Globus pallidus (tissue), 1 donor: ENCODE results near the gene IDH3G.
A peak's percentile ranks its signal among the peaks of the same experiment; 100 is the strongest.
"Not testable (repeated sequence)": the region's sequence is repeated elsewhere in the genome, so short reads cannot be mapped to it uniquely, and the experiment has no call there.

Source experiments
- DNase-seq: peaks from one replicate; pipeline ENCODE4 v3.0.0-alpha.2; 2015; ENCODE audit warnings: low spot score

The IDH3G gene

GRCh38 chrX:153794018-153794896 lies at the start of gene IDH3G, which contains the start of gene SSR4:
IDH3G (minus strand) TSS chrX:153794375; CDS start chrX:153794326, 49 bp downstream.
SSR4 (plus strand) TSS chrX:153794668; CDS start chrX:153794688, 20 bp downstream.
- peak; percentile 93 for DNase-seq

GRCh38 chrX:153836921-153837320 lies 42.7 kb upstream of the IDH3G start:
- DNase-seq = no peak

- no peak for DNase-seq
Measured at GRCh38 chrX:153832728-153833127, 38.6 kb upstream of the IDH3G start.

GRCh38 chrX:153831429-153832150 lies 37.4 kb upstream of the IDH3G start:
- DNase-seq = no peak

GRCh38 chrX:153830640-153831428 lies 36.7 kb upstream of the IDH3G start:
- DNase-seq = no peak

- no peak for DNase-seq
Measured at GRCh38 chrX:153829799-153830639, 35.8 kb upstream of the IDH3G start, which contains the start of gene PDZD4. PDZD4 (minus strand) TSS chrX:153830544; CDS start chrX:153830298, 246 bp downstream.

- no peak for DNase-seq
Measured at GRCh38 chrX:153829549-153829798, 35.3 kb upstream of the IDH3G start.

GRCh38 chrX:153828723-153829548 lies 34.8 kb upstream of the IDH3G start:
- DNase-seq = no peak

GRCh38 chrX:153828308-153828707 lies 34.1 kb upstream of the IDH3G start:
- no peak for DNase-seq

- DNase-seq = no peak
Measured at GRCh38 chrX:153827903-153828302, 33.7 kb upstream of the IDH3G start.

GRCh38 chrX:153827016-153827415 lies 32.8 kb upstream of the IDH3G start:
- no peak for DNase-seq

GRCh38 chrX:153825042-153825441 lies 30.9 kb upstream of the IDH3G start:
- DNase-seq = no peak

- no peak for DNase-seq
Measured at GRCh38 chrX:153824348-153824747, 30.2 kb upstream of the IDH3G start.

- DNase-seq = no peak
Measured at GRCh38 chrX:153821066-153821465, 26.9 kb upstream of the IDH3G start.

- DNase-seq = no peak
Measured at GRCh38 chrX:153820601-153821000, 26.4 kb upstream of the IDH3G start.

GRCh38 chrX:153819384-153820040 lies 25.3 kb upstream of the IDH3G start:
- no peak for DNase-seq

- DNase-seq = peak; percentile 14
Measured at GRCh38 chrX:153818571-153819383, 24.6 kb upstream of the IDH3G start.

- not testable (repeated sequence) for DNase-seq
Measured at GRCh38 chrX:153818064-153818463, 23.9 kb upstream of the IDH3G start.
